ENCODE measurements around the gene PARD3.
"Not testable (repeated sequence)": the region's sequence is repeated elsewhere in the genome, so short reads cannot be mapped to it uniquely, and the experiment has no call there.

The PARD3 gene

GRCh38 chr10:34405611-34406462 is 409.3 kb downstream of the PARD3 start:
- no peak for DNase-seq

GRCh38 chr10:34403512-34403911 is 411.6 kb downstream of the PARD3 start:
- DNase-seq: no peak

- DNase-seq: no peak
These were observed 415.0 kb downstream of the PARD3 start for GRCh38 chr10:34400075-34400474.

- DNase-seq: no peak
These were observed 416.1 kb downstream of the PARD3 start for GRCh38 chr10:34399013-34399412.

- DNase-seq: no peak
These were observed 417.8 kb downstream of the PARD3 start for GRCh38 chr10:34397324-34397723.

GRCh38 chr10:34396663-34397062 is 418.4 kb downstream of the PARD3 start:
- DNase-seq: no peak

- DNase-seq: no peak
These were observed 422.4 kb downstream of the PARD3 start for GRCh38 chr10:34392641-34393170.

GRCh38 chr10:34391168-34391567 is 423.9 kb downstream of the PARD3 start:
- DNase-seq: not testable (repeated sequence)

GRCh38 chr10:34389801-34390200 is 425.3 kb downstream of the PARD3 start:
- DNase-seq: no peak

GRCh38 chr10:34386921-34387320 is 428.2 kb downstream of the PARD3 start:
- no peak for DNase-seq

- no peak for DNase-seq
These were observed 430.7 kb downstream of the PARD3 start for GRCh38 chr10:34384372-34384771.

GRCh38 chr10:34382626-34383025 is 432.5 kb downstream of the PARD3 start:
- DNase-seq: no peak

GRCh38 chr10:34380856-34381255 is 434.2 kb downstream of the PARD3 start:
- no peak for DNase-seq

- DNase-seq: no peak
These were observed 436.8 kb downstream of the PARD3 start for GRCh38 chr10:34378297-34378696.

GRCh38 chr10:34377833-34378232 is 437.3 kb downstream of the PARD3 start:
- DNase-seq: no peak

GRCh38 chr10:34374356-34375045 is 440.6 kb downstream of the PARD3 start:
- no peak for DNase-seq

- no peak for DNase-seq
These were observed 441.9 kb downstream of the PARD3 start for GRCh38 chr10:34373211-34373610.

- no peak for DNase-seq
These were observed 442.6 kb downstream of the PARD3 start for GRCh38 chr10:34372509-34372908.

- no peak for DNase-seq
These were observed 445.0 kb downstream of the PARD3 start for GRCh38 chr10:34370126-34370525.

- no peak for DNase-seq
These were observed 446.0 kb downstream of the PARD3 start for GRCh38 chr10:34369120-34369519.

- DNase-seq: no peak
These were observed 450.7 kb downstream of the PARD3 start for GRCh38 chr10:34364253-34365037.

- DNase-seq: no peak
These were observed 454.1 kb downstream of the PARD3 start for GRCh38 chr10:34360984-34361383.

GRCh38 chr10:34359435-34359813 is 455.7 kb downstream of the PARD3 start:
- DNase-seq: no peak
